ENCODE measurements around the gene ADGRL1. TPM values are rescaled to one million over a fixed set of nuclear protein-coding genes. Genes with fewer than 3 reads are reported as not detected.

The ADGRL1 gene
- polyA plus RNA-seq, 1 donor (not counting 4 experiments of a cell fraction or from before 2014, with no cell fraction given): 3.2 TPM

DNA sequence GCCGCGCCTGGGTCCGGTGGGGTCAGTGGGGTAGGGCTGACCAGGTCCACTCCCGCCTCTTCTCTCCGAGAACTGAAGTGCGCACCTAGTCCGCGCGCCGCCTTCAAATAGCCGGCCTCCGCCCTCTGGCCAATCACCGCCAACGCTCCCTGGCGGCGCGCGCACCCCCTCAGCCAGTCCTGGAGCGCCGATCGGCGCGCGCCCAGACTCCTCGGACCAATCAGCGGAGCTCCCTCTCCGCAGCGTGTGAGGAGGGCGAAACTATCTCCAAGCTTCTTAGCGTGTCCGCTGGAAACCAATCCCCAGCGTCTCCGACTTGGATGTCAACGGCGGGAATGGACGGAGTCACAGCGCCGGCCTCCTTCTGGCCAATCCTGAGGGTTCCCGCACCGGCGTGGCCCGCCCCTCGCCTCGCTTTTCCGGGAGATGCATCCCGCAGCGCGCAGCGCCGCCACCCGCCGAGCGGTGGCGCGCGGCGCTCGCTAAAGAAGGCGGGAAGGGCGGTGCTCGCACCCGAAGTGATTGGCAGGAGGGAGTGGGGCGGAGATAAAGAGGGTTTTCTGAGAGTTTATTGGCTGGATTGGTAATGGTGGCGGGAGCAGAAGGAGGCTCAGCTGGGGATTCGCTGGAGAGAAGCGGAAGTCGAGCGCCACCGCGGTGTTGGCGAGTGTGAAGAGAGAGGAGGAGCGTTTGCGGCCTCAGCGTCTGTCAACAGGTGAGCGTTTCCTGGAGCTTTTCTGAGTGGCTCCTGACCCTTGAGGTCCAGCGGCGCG lies 69.3 kb downstream of the ADGRL1 start, which contains the start of gene ASF1B:
TSS of gene ASF1B (minus strand) at position 81 of the 773 bp plus-strand sequence. CDS start 133 bp downstream, outside the sequence.
- dilution Hi-C loops (cut with MboI; ENCODE audit: extremely low pct_ligation_motif_present, low sequenced_read_pairs): no loop called here
- H3K4me3 ChIP-seq (ENCODE audit: control insufficient read depth in 2 of 3, extremely low read depth in 1 of 3, insufficient read depth in 2 of 3, low read depth in 1 of 3, low read length in 3 of 3): peak within 1 kb of the TSS; percentile 73 to 79 (median 75)
- peak; percentile 65 for FAIRE-seq

DNA sequence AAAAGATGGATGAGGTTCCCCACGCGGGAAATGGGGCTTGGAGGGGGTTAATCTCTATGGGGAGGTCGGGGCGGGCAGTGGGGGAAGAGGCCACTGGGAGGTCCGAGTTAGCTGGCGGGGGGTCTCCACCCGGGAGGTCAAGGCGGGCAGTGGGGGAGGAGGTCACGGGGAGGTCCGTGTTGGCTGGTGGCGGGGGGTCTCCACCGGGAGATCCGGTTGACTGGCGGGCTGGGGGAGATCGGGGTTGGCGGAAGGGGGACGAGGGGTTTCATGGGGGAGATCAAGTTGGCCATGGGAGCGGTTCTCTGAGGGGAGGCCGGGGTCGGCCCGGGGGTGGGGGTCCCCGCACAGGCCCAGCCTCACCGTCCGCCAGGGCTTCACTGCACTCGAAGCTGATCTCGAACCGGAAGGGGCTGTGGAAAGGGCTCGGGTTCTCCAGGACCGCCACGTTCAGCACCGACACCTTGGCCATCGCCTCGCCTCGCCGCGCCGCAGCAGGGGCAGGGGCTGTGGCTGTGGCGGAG lies 69.9 kb downstream of the ADGRL1 start:
- peak overlapping the region; percentile 71 to 73 (median 73) for H3K4me3 ChIP-seq (ENCODE audit: control insufficient read depth in 2 of 3, extremely low read depth in 1 of 3, insufficient read depth in 2 of 3, low read depth in 1 of 3, low read length in 3 of 3)
- dilution Hi-C loops (cut with MboI; ENCODE audit: extremely low pct_ligation_motif_present, low sequenced_read_pairs): no loop called here

More for the DNA sequence above, 69.3 kb downstream of the ADGRL1 start, which contains the start of gene ASF1B:
- Histone ChIP-seq H2AFZ (ENCODE audit: control insufficient read depth, low read length) (peak within 1 kb of the TSS; percentile 85), H3K9me1 (ENCODE audit: control insufficient read depth, extremely low read depth, insufficient read depth, low read length) (peaks cover 2% of the 10 kb centered on the region), H3K9ac (ENCODE audit: control insufficient read depth, extremely low read depth, insufficient read depth, low read length) (peak within 1 kb of the TSS; percentile 81), H3K27me3 (ENCODE audit: control insufficient read depth, extremely low read depth, insufficient read depth, low read length) (no peaks in the 10 kb centered on the region), H3K4me2 (ENCODE audit: control insufficient read depth, extremely low read depth, insufficient read depth, low read depth, low read length) (peak within 1 kb of the TSS; percentile 86), H4K20me1 (ENCODE audit: control insufficient read depth, extremely low read depth, insufficient read depth, low read length) (no peaks in the 10 kb centered on the region), H3K4me1 (ENCODE audit: control insufficient read depth, extremely low read depth, insufficient read depth, low read length) (peaks cover 13% of the 10 kb centered on the region), H3K36me3 (ENCODE audit: control insufficient read depth in 2 of 2, extremely low read depth in 1 of 2, insufficient read depth in 2 of 2, low read length in 2 of 2) (no peaks in the 10 kb centered on the region), H3K27ac (ENCODE audit: control insufficient read depth, insufficient read depth, low read length) (peak within 1 kb of the TSS; percentile 75), H3K9me3 (ENCODE audit: control insufficient read depth, low read depth, low read length) (no peaks in the 10 kb centered on the region), H3K79me2 (ENCODE audit: control insufficient read depth, insufficient read depth, low read length) (peaks cover 8% of the 10 kb centered on the region)
- no peak for TF ChIP-seq EZH2 (IDR thresholded peaks at IDR 0.05; ENCODE audit: low read length)
- TF ChIP-seq, protein P1, sequence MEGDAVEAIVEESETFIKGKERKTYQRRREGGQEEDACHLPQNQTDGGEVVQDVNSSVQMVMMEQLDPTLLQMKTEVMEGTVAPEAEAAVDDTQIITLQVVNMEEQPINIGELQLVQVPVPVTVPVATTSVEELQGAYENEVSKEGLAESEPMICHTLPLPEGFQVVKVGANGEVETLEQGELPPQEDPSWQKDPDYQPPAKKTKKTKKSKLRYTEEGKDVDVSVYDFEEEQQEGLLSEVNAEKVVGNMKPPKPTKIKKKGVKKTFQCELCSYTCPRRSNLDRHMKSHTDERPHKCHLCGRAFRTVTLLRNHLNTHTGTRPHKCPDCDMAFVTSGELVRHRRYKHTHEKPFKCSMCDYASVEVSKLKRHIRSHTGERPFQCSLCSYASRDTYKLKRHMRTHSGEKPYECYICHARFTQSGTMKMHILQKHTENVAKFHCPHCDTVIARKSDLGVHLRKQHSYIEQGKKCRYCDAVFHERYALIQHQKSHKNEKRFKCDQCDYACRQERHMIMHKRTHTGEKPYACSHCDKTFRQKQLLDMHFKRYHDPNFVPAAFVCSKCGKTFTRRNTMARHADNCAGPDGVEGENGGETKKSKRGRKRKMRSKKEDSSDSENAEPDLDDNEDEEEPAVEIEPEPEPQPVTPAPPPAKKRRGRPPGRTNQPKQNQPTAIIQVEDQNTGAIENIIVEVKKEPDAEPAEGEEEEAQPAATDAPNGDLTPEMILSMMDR (optimal IDR thresholded peaks at IDR 0.05 in 1 of 3, IDR thresholded peaks at IDR 0.05 in 1 of 3, conservative IDR thresholded peaks at IDR 0.05 in 1 of 3; ENCODE audit: extremely low read depth in 1 of 3, insufficient read depth in 2 of 3, low read length in 3 of 3): peak; percentile 68 to 87 (median 85)
- DNase-seq (ENCODE audit: low read depth, low spot score): peak; percentile 93

More for the DNA sequence above, 69.9 kb downstream of the ADGRL1 start:
- FAIRE-seq: no peak
- Histone ChIP-seq H3K4me1 (ENCODE audit: control insufficient read depth, extremely low read depth, insufficient read depth, low read length) (peaks cover 13% of the 10 kb centered on the region), H3K27ac (ENCODE audit: control insufficient read depth, insufficient read depth, low read length) (peak overlapping the region; percentile 23), H2AFZ (ENCODE audit: control insufficient read depth, low read length) (peak overlapping the region; percentile 85), H3K9ac (ENCODE audit: control insufficient read depth, extremely low read depth, insufficient read depth, low read length) (peak overlapping the region; percentile 64), H4K20me1 (ENCODE audit: control insufficient read depth, extremely low read depth, insufficient read depth, low read length) (no peaks in the 10 kb centered on the region), H3K9me3 (ENCODE audit: control insufficient read depth, low read depth, low read length) (no peaks in the 10 kb centered on the region), H3K27me3 (ENCODE audit: control insufficient read depth, extremely low read depth, insufficient read depth, low read length) (no peaks in the 10 kb centered on the region), H3K79me2 (ENCODE audit: control insufficient read depth, insufficient read depth, low read length) (peaks cover 8% of the 10 kb centered on the region), H3K9me1 (ENCODE audit: control insufficient read depth, extremely low read depth, insufficient read depth, low read length) (peaks cover 2% of the 10 kb centered on the region), H3K4me2 (ENCODE audit: control insufficient read depth, extremely low read depth, insufficient read depth, low read depth, low read length) (peak overlapping the region; percentile 86), H3K36me3 (ENCODE audit: control insufficient read depth in 2 of 2, extremely low read depth in 1 of 2, insufficient read depth in 2 of 2, low read length in 2 of 2) (no peaks in the 10 kb centered on the region)
- TF ChIP-seq, protein P1 (optimal IDR thresholded peaks at IDR 0.05 in 1 of 3, IDR thresholded peaks at IDR 0.05 in 1 of 3, conservative IDR thresholded peaks at IDR 0.05 in 1 of 3; ENCODE audit: extremely low read depth in 1 of 3, insufficient read depth in 2 of 3, low read length in 3 of 3): no peak
- TF ChIP-seq EZH2 (IDR thresholded peaks at IDR 0.05; ENCODE audit: low read length): no peak
- no peak for DNase-seq (ENCODE audit: low read depth, low spot score)
